SK-N-SH (cell line): ENCODE results near the gene PROM2.

Experiments used
- CTCF ChIP-seq: fragments of 200-600 bp; sonication (generic); IDR thresholded peaks from 2 replicates; pipeline ENCODE4 v1.6.1; 2017; ENCODE audit warnings: antibody characterized with exemption, mild to moderate bottlenecking, moderate library complexity
- MEF2A ChIP-seq: IDR thresholded peaks from 2 replicates; pipeline ENCODE4 v1.4.0; 2012; ENCODE audit warnings: low read depth, borderline replicate concordance
- MXI1 ChIP-seq: IDR thresholded peaks from 2 replicates; pipeline ENCODE4 v1.6.1; 2012; ENCODE audit warnings: mild to moderate bottlenecking, low read depth, low read length, improper control_type of control experiment
- NRF1 ChIP-seq: IDR thresholded peaks from 2 replicates; pipeline ENCODE4 v1.6.1; 2012; ENCODE audit warnings: low read depth, mild to moderate bottlenecking, low read length
- POLR2AphosphoS5 ChIP-seq: IDR thresholded peaks from 2 replicates; pipeline ENCODE4 v1.6.1; 2012; ENCODE audit warnings: low read depth, low read length

- TF ChIP-seq CTCF (no peak), NRF1 (no peak), MXI1 (no peak), POLR2AphosphoS5 (no peak), MEF2A (no peak)
These were observed 57.8 kb downstream of the PROM2 start for GRCh38 chr2:95332036-95332435.
